Measurements from ENCODE around the gene NUMB.
"Not testable (repeated sequence)": the region's sequence is repeated elsewhere in the genome, so short reads cannot be mapped to it uniquely, and the experiment has no call there.

The NUMB gene

GRCh38 chr14:73358187-73358586 is 100.2 kb downstream of the NUMB start:
- H3K27ac ChIP-seq (ENCODE audit: low read depth, low read length, severe bottlenecking): no peak overlapping the region
- H3K4me3 ChIP-seq (ENCODE audit: extremely low read depth, insufficient read depth, low read length, poor library complexity, severe bottlenecking): no peak overlapping the region
- H3K36me3 ChIP-seq (ENCODE audit: control insufficient read depth, insufficient read depth, low read length): peaks cover 37% of the 10 kb centered on the region
- H3K4me1 ChIP-seq (ENCODE audit: control insufficient read depth, insufficient read depth, low read length, poor library complexity, severe bottlenecking): no peaks in the 10 kb centered on the region
- 60% methylated on average over 1 of the region's 1 CpG; no CpG with 5 or more reads in 1 of the 2 experiments for WGBS, 2 experiments (ENCODE audit: insufficient coverage in 2 of 2)
- no peaks in the 10 kb centered on the region for H3K9me3 ChIP-seq (ENCODE audit: control insufficient read depth, low read length)

GRCh38 chr14:73349091-73349490 is 109.3 kb downstream of the NUMB start:
- WGBS, 2 experiments (ENCODE audit: insufficient coverage in 2 of 2): 74 to 94% methylated on average over 2 to 3 of the region's 3 CpGs
- H3K36me3 ChIP-seq (ENCODE audit: control insufficient read depth, insufficient read depth, low read length): peaks cover 12% of the 10 kb centered on the region
- not testable (repeated sequence) for H3K4me1 ChIP-seq (ENCODE audit: control insufficient read depth, insufficient read depth, low read length, poor library complexity, severe bottlenecking); H3K9me3 ChIP-seq (ENCODE audit: control insufficient read depth, low read length); H3K27ac ChIP-seq (ENCODE audit: low read depth, low read length, severe bottlenecking); H3K4me3 ChIP-seq (ENCODE audit: extremely low read depth, insufficient read depth, low read length, poor library complexity, severe bottlenecking)

GRCh38 chr14:73344319-73344718 is 114.0 kb downstream of the NUMB start:
- Histone ChIP-seq H3K4me3 (ENCODE audit: extremely low read depth, insufficient read depth, low read length, poor library complexity, severe bottlenecking) (no peak overlapping the region), H3K9me3 (ENCODE audit: control insufficient read depth, low read length) (no peaks in the 10 kb centered on the region), H3K27ac (ENCODE audit: low read depth, low read length, severe bottlenecking) (no peak overlapping the region), H3K4me1 (ENCODE audit: control insufficient read depth, insufficient read depth, low read length, poor library complexity, severe bottlenecking) (peaks cover 3% of the 10 kb centered on the region), H3K36me3 (ENCODE audit: control insufficient read depth, insufficient read depth, low read length) (no peaks in the 10 kb centered on the region)
- 100% methylated on average over 1 of the region's 1 CpG for WGBS, 2 experiments (ENCODE audit: insufficient coverage in 2 of 2)

GRCh38 chr14:73342670-73343069 is 115.7 kb downstream of the NUMB start:
- Histone ChIP-seq H3K27ac (ENCODE audit: low read depth, low read length, severe bottlenecking) (no peak overlapping the region), H3K4me3 (ENCODE audit: extremely low read depth, insufficient read depth, low read length, poor library complexity, severe bottlenecking) (no peak overlapping the region), H3K4me1 (ENCODE audit: control insufficient read depth, insufficient read depth, low read length, poor library complexity, severe bottlenecking) (peaks cover 3% of the 10 kb centered on the region), H3K36me3 (ENCODE audit: control insufficient read depth, insufficient read depth, low read length) (no peaks in the 10 kb centered on the region), H3K9me3 (ENCODE audit: control insufficient read depth, low read length) (no peaks in the 10 kb centered on the region)
- WGBS, 2 experiments (ENCODE audit: insufficient coverage in 2 of 2): 100% methylated on average over 1 to 3 of the region's 5 CpGs

GRCh38 chr14:73339846-73340595 is 118.3 kb downstream of the NUMB start:
- no peaks in the 10 kb centered on the region for H3K36me3 ChIP-seq (ENCODE audit: control insufficient read depth, insufficient read depth, low read length)
- WGBS, 2 experiments (ENCODE audit: insufficient coverage in 2 of 2): 89 to 91% methylated on average over 5 of the region's 6 CpGs
- H3K9me3 ChIP-seq (ENCODE audit: control insufficient read depth, low read length): no peaks in the 10 kb centered on the region

GRCh38 chr14:73339206-73339605 is 119.1 kb downstream of the NUMB start:
- Histone ChIP-seq H3K4me3 (ENCODE audit: extremely low read depth, insufficient read depth, low read length, poor library complexity, severe bottlenecking) (no peak overlapping the region), H3K4me1 (ENCODE audit: control insufficient read depth, insufficient read depth, low read length, poor library complexity, severe bottlenecking) (peaks cover 3% of the 10 kb centered on the region), H3K36me3 (ENCODE audit: control insufficient read depth, insufficient read depth, low read length) (no peaks in the 10 kb centered on the region), H3K27ac (ENCODE audit: low read depth, low read length, severe bottlenecking) (no peak overlapping the region), H3K9me3 (ENCODE audit: control insufficient read depth, low read length) (no peaks in the 10 kb centered on the region)

More at GRCh38 chr14:73339846-73340595, 118.3 kb downstream of the NUMB start:
- Histone ChIP-seq H3K4me3 (ENCODE audit: extremely low read depth, insufficient read depth, low read length, poor library complexity, severe bottlenecking) (no peak overlapping the region), H3K27ac (ENCODE audit: low read depth, low read length, severe bottlenecking) (no peak overlapping the region), H3K4me1 (ENCODE audit: control insufficient read depth, insufficient read depth, low read length, poor library complexity, severe bottlenecking) (peaks cover 3% of the 10 kb centered on the region)

- H3K4me3 ChIP-seq (ENCODE audit: extremely low read depth, insufficient read depth, low read length, poor library complexity, severe bottlenecking): no peak overlapping the region
- no peaks in the 10 kb centered on the region for H3K36me3 ChIP-seq (ENCODE audit: control insufficient read depth, insufficient read depth, low read length)
- H3K9me3 ChIP-seq (ENCODE audit: control insufficient read depth, low read length): no peaks in the 10 kb centered on the region
- 86% methylated on average over 1 of the region's 1 CpG; no CpG with 5 or more reads in 1 of the 2 experiments for WGBS, 2 experiments (ENCODE audit: insufficient coverage in 2 of 2)
- peaks cover 3% of the 10 kb centered on the region for H3K4me1 ChIP-seq (ENCODE audit: control insufficient read depth, insufficient read depth, low read length, poor library complexity, severe bottlenecking)
- H3K27ac ChIP-seq (ENCODE audit: low read depth, low read length, severe bottlenecking): no peak overlapping the region
Measured at GRCh38 chr14:73338551-73338950, 119.8 kb downstream of the NUMB start.

- H3K27ac ChIP-seq (ENCODE audit: low read depth, low read length, severe bottlenecking): no peak overlapping the region
- 80% methylated on average over 1 to 2 of the region's 2 CpGs for WGBS, 2 experiments (ENCODE audit: insufficient coverage in 2 of 2)
- no peak overlapping the region for H3K4me3 ChIP-seq (ENCODE audit: extremely low read depth, insufficient read depth, low read length, poor library complexity, severe bottlenecking)
- no peaks in the 10 kb centered on the region for H3K4me1 ChIP-seq (ENCODE audit: control insufficient read depth, insufficient read depth, low read length, poor library complexity, severe bottlenecking)
- no peaks in the 10 kb centered on the region for H3K9me3 ChIP-seq (ENCODE audit: control insufficient read depth, low read length)
- peaks cover 4% of the 10 kb centered on the region for H3K36me3 ChIP-seq (ENCODE audit: control insufficient read depth, insufficient read depth, low read length)
Measured at GRCh38 chr14:73333031-73333430, 125.3 kb downstream of the NUMB start.

GRCh38 chr14:73325630-73326299 is 132.6 kb downstream of the NUMB start:
- H3K4me3 ChIP-seq (ENCODE audit: extremely low read depth, insufficient read depth, low read length, poor library complexity, severe bottlenecking): no peak overlapping the region
- H3K36me3 ChIP-seq (ENCODE audit: control insufficient read depth, insufficient read depth, low read length): peaks cover 4% of the 10 kb centered on the region
- 83% methylated on average over 1 of the region's 1 CpG; no CpG with 5 or more reads in 1 of the 2 experiments for WGBS, 2 experiments (ENCODE audit: insufficient coverage in 2 of 2)
- H3K4me1 ChIP-seq (ENCODE audit: control insufficient read depth, insufficient read depth, low read length, poor library complexity, severe bottlenecking): peaks cover 5% of the 10 kb centered on the region
- no peaks in the 10 kb centered on the region for H3K9me3 ChIP-seq (ENCODE audit: control insufficient read depth, low read length)
- no peak overlapping the region for H3K27ac ChIP-seq (ENCODE audit: low read depth, low read length, severe bottlenecking)

GRCh38 chr14:73325063-73325462 is 133.3 kb downstream of the NUMB start:
- Histone ChIP-seq H3K4me3 (ENCODE audit: extremely low read depth, insufficient read depth, low read length, poor library complexity, severe bottlenecking) (no peak overlapping the region), H3K4me1 (ENCODE audit: control insufficient read depth, insufficient read depth, low read length, poor library complexity, severe bottlenecking) (peaks cover 5% of the 10 kb centered on the region), H3K36me3 (ENCODE audit: control insufficient read depth, insufficient read depth, low read length) (peaks cover 4% of the 10 kb centered on the region), H3K27ac (ENCODE audit: low read depth, low read length, severe bottlenecking) (no peak overlapping the region), H3K9me3 (ENCODE audit: control insufficient read depth, low read length) (no peaks in the 10 kb centered on the region)
- WGBS, 2 experiments (ENCODE audit: insufficient coverage in 2 of 2): no CpG with 5 or more reads among the region's 1 CpG

- Histone ChIP-seq H3K9me3 (ENCODE audit: control insufficient read depth, low read length) (no peaks in the 10 kb centered on the region), H3K4me1 (ENCODE audit: control insufficient read depth, insufficient read depth, low read length, poor library complexity, severe bottlenecking) (peaks cover 5% of the 10 kb centered on the region), H3K4me3 (ENCODE audit: extremely low read depth, insufficient read depth, low read length, poor library complexity, severe bottlenecking) (no peak overlapping the region), H3K36me3 (ENCODE audit: control insufficient read depth, insufficient read depth, low read length) (peaks cover 4% of the 10 kb centered on the region), H3K27ac (ENCODE audit: low read depth, low read length, severe bottlenecking) (no peak overlapping the region)
- WGBS, 2 experiments (ENCODE audit: insufficient coverage in 2 of 2): no CpG with 5 or more reads among the region's 1 CpG
Measured at GRCh38 chr14:73324533-73324932, 133.8 kb downstream of the NUMB start.

Data from mesodermal cell (in vitro differentiated cells).